ENCODE measurements around the gene HDAC3. TPM values are rescaled to one million over a fixed set of nuclear protein-coding genes. Genes with fewer than 3 reads are reported as not detected.

Gene HDAC3
- total and polyA plus RNA-seq, 2 donors (not counting 1 experiment from before 2014, with no cell fraction given), result 85.5 to 94.0 TPM

DNA sequence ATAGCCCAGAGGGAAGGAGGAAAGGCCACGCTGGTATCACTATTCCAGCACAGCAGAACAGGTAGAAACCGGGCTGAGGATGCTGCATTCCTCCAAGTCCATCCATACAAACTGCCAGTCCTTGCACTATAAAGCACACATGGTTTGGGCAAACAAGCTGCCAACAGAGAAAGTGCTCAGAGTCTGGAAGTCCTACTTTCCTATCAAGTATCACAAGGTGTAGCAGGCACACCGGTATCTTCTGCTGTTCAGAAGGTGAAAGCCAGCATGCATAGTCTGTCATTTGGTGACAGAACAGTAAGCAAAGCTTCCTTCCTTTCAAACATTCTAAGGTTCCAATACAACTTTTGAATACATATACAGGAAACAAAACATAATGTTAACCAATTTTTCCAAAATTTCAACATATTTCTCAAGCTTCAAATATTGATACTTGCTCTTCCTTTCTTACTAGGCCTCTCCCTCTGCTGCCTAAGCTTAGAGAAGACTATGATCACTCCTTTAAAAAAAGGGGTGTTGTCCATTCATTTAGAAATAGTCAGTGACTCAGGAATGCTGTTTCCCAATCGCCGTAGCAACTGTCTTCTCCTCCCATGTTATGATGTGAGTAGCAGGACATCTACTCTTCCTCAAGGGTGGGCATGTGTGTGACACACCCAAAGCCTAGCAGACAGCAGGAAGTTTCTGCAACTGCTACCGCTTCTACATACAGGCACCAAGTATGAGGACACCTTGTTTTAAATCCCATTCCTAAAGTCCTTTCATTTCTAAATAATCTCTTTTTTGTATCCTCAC lies 32.5 kb downstream of the HDAC3 start:
- Histone ChIP-seq H3K27me3 (replicated peaks in 1 of 4; ENCODE audit: control extremely low read depth in 1 of 4, control insufficient read depth in 3 of 4, insufficient read depth in 4 of 4, low read length in 3 of 4) (no peaks in the 10 kb centered on the region), H3K9ac (ENCODE audit: low read length) (peak overlapping the region; percentile 24), H3K4me3 (ENCODE audit: control extremely low read depth in 1 of 5, extremely low read depth in 1 of 5, insufficient read depth in 1 of 5, low read depth in 2 of 5, low read length in 4 of 5) (no peak overlapping the region), H2AFZ (ENCODE audit: insufficient read depth, low read depth, low read length, poor library complexity, severe bottlenecking) (no peak overlapping the region), H3K4me2 (replicated peaks; ENCODE audit: low read depth, low read length, poor library complexity, severe bottlenecking) (peak overlapping the region; percentile 68), H3K27ac (ENCODE audit: low read length in 2 of 2) (peak overlapping the region; percentile 29 to 84), H3K4me1 (ENCODE audit: control insufficient read depth in 2 of 2, insufficient read depth in 2 of 2, low read length in 2 of 2) (peaks cover 53 to 74% of the 10 kb centered on the region in 2 donors), H4K20me1 (ENCODE audit: control insufficient read depth, insufficient read depth, low read length, poor library complexity, severe bottlenecking) (peaks cover 17% of the 10 kb centered on the region), H3K36me3 (replicated peaks in 1 of 2; ENCODE audit: control extremely low read depth in 1 of 2, control insufficient read depth in 1 of 2, extremely low read depth in 1 of 2, insufficient read depth in 2 of 2, low read length in 1 of 2) (no peaks in the 10 kb centered on the region), H3K9me3 (ENCODE audit: control extremely low read depth in 1 of 3, control insufficient read depth in 2 of 3, insufficient read depth in 1 of 3, low read length in 2 of 3) (no peaks in the 10 kb centered on the region), H3K79me2 (ENCODE audit: control insufficient read depth, insufficient read depth, low read length) (peaks cover 89% of the 10 kb centered on the region)
- Mint-ChIP-seq H3K27ac (peak overlapping the region; percentile 80), H3K9me3 (ENCODE audit: insufficient read depth) (no peaks in the 10 kb centered on the region), H3K4me1 (peaks cover 78% of the 10 kb centered on the region), H3K4me3 (peak overlapping the region; percentile 68), H3K27me3 (no peaks in the 10 kb centered on the region)
- POLR2A ChIA-PET, result no interaction called here
- CTCF ChIA-PET, result interaction anchor here (1.1 to 28.1 kb wide), 6 partner anchors 11 to 46 kb away, joined by 3 to 760 read pairs (median 6); partner anchors contain the start of genes DIAPH1 and HDAC3
- no peak for TF ChIP-seq EZH2 (IDR thresholded peaks at IDR 0.05; ENCODE audit: borderline replicate concordance, insufficient read depth, low read depth, low read length, poor library complexity, severe bottlenecking)
- TF ChIP-seq, protein P1, sequence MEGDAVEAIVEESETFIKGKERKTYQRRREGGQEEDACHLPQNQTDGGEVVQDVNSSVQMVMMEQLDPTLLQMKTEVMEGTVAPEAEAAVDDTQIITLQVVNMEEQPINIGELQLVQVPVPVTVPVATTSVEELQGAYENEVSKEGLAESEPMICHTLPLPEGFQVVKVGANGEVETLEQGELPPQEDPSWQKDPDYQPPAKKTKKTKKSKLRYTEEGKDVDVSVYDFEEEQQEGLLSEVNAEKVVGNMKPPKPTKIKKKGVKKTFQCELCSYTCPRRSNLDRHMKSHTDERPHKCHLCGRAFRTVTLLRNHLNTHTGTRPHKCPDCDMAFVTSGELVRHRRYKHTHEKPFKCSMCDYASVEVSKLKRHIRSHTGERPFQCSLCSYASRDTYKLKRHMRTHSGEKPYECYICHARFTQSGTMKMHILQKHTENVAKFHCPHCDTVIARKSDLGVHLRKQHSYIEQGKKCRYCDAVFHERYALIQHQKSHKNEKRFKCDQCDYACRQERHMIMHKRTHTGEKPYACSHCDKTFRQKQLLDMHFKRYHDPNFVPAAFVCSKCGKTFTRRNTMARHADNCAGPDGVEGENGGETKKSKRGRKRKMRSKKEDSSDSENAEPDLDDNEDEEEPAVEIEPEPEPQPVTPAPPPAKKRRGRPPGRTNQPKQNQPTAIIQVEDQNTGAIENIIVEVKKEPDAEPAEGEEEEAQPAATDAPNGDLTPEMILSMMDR (IDR thresholded peaks at IDR 0.05), result no peak
- intact Hi-C loops (cut with micrococcal nuclease), result no loop called here
- ATAC-seq (ENCODE audit: low read depth) (no peak), DNase-seq (peak; percentile 30)
- 48% methylated on average over 3 of the region's 6 CpGs for WGBS (ENCODE audit: insufficient coverage)

DNA sequence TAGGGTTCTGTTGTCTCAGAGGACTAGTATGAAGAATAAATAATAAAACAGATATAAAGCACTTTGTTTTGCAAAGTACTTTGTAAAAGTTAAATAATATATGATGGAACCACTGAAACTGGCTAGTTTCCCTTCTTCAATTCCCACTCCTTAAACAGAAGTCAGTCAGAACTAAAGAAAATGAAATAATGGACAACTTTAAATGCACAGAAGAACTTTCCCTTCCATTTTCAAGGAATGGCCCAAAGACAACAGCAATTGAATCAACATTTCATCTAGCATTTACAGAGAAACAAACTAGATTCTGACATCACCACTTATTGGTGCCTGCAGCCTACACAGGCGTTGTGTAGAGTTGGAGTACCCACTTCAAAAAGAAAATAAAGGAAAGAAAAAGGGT lies 34.0 kb downstream of the HDAC3 start:
- CTCF ChIA-PET, result interaction anchor here (1.0 to 28.1 kb wide), 6 partner anchors 12 to 45 kb away, joined by 3 to 760 read pairs (median 6); partner anchors contain the start of gene DIAPH1

More for the DNA sequence above, 34.0 kb downstream of the HDAC3 start:
- Histone ChIP-seq H3K27ac (ENCODE audit: low read length in 2 of 2) (no peak overlapping the region), H3K4me3 (ENCODE audit: control extremely low read depth in 1 of 5, extremely low read depth in 1 of 5, insufficient read depth in 1 of 5, low read depth in 2 of 5, low read length in 4 of 5) (no peak overlapping the region), H3K9ac (ENCODE audit: low read length) (no peak overlapping the region), H3K4me1 (ENCODE audit: control insufficient read depth in 2 of 2, insufficient read depth in 2 of 2, low read length in 2 of 2) (peaks cover 47 to 69% of the 10 kb centered on the region in 2 donors), H3K4me2 (replicated peaks; ENCODE audit: low read depth, low read length, poor library complexity, severe bottlenecking) (no peak overlapping the region), H3K79me2 (ENCODE audit: control insufficient read depth, insufficient read depth, low read length) (peaks cover 83% of the 10 kb centered on the region), H2AFZ (ENCODE audit: insufficient read depth, low read depth, low read length, poor library complexity, severe bottlenecking) (no peak overlapping the region), H3K27me3 (replicated peaks in 1 of 4; ENCODE audit: control extremely low read depth in 1 of 4, control insufficient read depth in 3 of 4, insufficient read depth in 4 of 4, low read length in 3 of 4) (no peaks in the 10 kb centered on the region), H3K9me3 (ENCODE audit: control extremely low read depth in 1 of 3, control insufficient read depth in 2 of 3, insufficient read depth in 1 of 3, low read length in 2 of 3) (peaks cover 0 to under 1% (median 0%) of the 10 kb centered on the region in 3 donors), H4K20me1 (ENCODE audit: control insufficient read depth, insufficient read depth, low read length, poor library complexity, severe bottlenecking) (peaks cover 19% of the 10 kb centered on the region), H3K36me3 (replicated peaks in 1 of 2; ENCODE audit: control extremely low read depth in 1 of 2, control insufficient read depth in 1 of 2, extremely low read depth in 1 of 2, insufficient read depth in 2 of 2, low read length in 1 of 2) (peaks cover 2 to 3% of the 10 kb centered on the region in 2 experiments)
- POLR2A ChIA-PET, result interaction anchor here (0.8 kb wide), 1 partner anchor 14 kb away, joined by 4 read pairs; no protein-coding TSS in a partner anchor
- ATAC-seq (ENCODE audit: low read depth) (no peak), DNase-seq (no peak)
- intact Hi-C loops (cut with micrococcal nuclease), result no loop called here
- TF ChIP-seq EZH2 (IDR thresholded peaks at IDR 0.05; ENCODE audit: borderline replicate concordance, insufficient read depth, low read depth, low read length, poor library complexity, severe bottlenecking), result no peak
- H3K4me1 Mint-ChIP-seq, result peaks cover 80% of the 10 kb centered on the region
- H3K4me3 Mint-ChIP-seq, result no peak overlapping the region
- no peak overlapping the region for H3K27ac Mint-ChIP-seq
- no peaks in the 10 kb centered on the region for H3K9me3 Mint-ChIP-seq (ENCODE audit: insufficient read depth)
- H3K27me3 Mint-ChIP-seq, result no peaks in the 10 kb centered on the region
- no CpG with 5 or more reads among the region's 1 CpG for WGBS (ENCODE audit: insufficient coverage)

Data from B cell (primary cell).